ENCODE data around the gene PRDM7. TPM values are rescaled to one million over a fixed set of nuclear protein-coding genes. Genes with fewer than 3 reads are reported as not detected.

PRDM7 gene
- total RNA-seq, 4 donors from 2014 or later = not detected

- TF ChIP-seq CTCF (IDR thresholded peaks at IDR 0.05) = no peak
- TF ChIP-seq POLR2A (IDR thresholded peaks at IDR 0.05) = no peak
- DNase-seq (ENCODE audit: low spot score in 2 of 2) = no peak
- peak overlapping the region; percentile 44 for H3K4me3 ChIP-seq (ENCODE audit: low read depth, poor library complexity, severe bottlenecking)
- intact Hi-C loops (cut with DNase I; ENCODE audit: low total_unique reads) = no loop called here
- 0 to 65% methylated on average over 1 to 5 of the region's 7 CpGs for whole genome bisulfite sequencing, 2 donors
These were observed 58.9 kb downstream of the PRDM7 start for GRCh38 chr16:90018297-90018651.

- no peak for DNase-seq (ENCODE audit: low spot score in 2 of 2)
- TF ChIP-seq POLR2A (IDR thresholded peaks at IDR 0.05) (no peak), CTCF (IDR thresholded peaks at IDR 0.05) (no peak)
- intact Hi-C loops (cut with DNase I; ENCODE audit: low total_unique reads) = no loop called here
- no peak overlapping the region for H3K4me3 ChIP-seq (ENCODE audit: low read depth, poor library complexity, severe bottlenecking)
- WGBS, 2 donors = 43 to 54% methylated on average over 9 to 10 of the region's 11 CpGs
These were observed 60.7 kb downstream of the PRDM7 start for GRCh38 chr16:90016339-90016950.

- no peak overlapping the region for H3K4me3 ChIP-seq (ENCODE audit: low read depth, poor library complexity, severe bottlenecking)
- DNase-seq (ENCODE audit: low spot score in 2 of 2) = no peak
- 84 to 86% methylated on average over 19 of the region's 19 CpGs for WGBS, 2 donors
- intact Hi-C loops (cut with DNase I; ENCODE audit: low total_unique reads) = no loop called here
- TF ChIP-seq CTCF (IDR thresholded peaks at IDR 0.05) = no peak
- TF ChIP-seq POLR2A (IDR thresholded peaks at IDR 0.05) = no peak
These were observed 61.4 kb downstream of the PRDM7 start for GRCh38 chr16:90015586-90016338.

GRCh38 chr16:90012991-90013745, 64.0 kb downstream of the PRDM7 start:
- intact Hi-C loops (cut with DNase I; ENCODE audit: low total_unique reads) = no loop called here
- 74 to 77% methylated on average over 13 of the region's 13 CpGs for WGBS, 2 donors
- DNase-seq (ENCODE audit: low spot score in 2 of 2) = no peak
- H3K4me3 ChIP-seq (ENCODE audit: low read depth, poor library complexity, severe bottlenecking) = no peak overlapping the region
- no peak for TF ChIP-seq POLR2A (IDR thresholded peaks at IDR 0.05)
- TF ChIP-seq CTCF (IDR thresholded peaks at IDR 0.05) = no peak

GRCh38 chr16:90011908-90012501, 65.1 kb downstream of the PRDM7 start:
- intact Hi-C loops (cut with DNase I; ENCODE audit: low total_unique reads) = no loop called here
- no peak for DNase-seq (ENCODE audit: low spot score in 2 of 2)
- WGBS, 2 donors = 82 to 89% methylated on average over 11 to 12 of the region's 12 CpGs
- no peak overlapping the region for H3K4me3 ChIP-seq (ENCODE audit: low read depth, poor library complexity, severe bottlenecking)
- TF ChIP-seq POLR2A (IDR thresholded peaks at IDR 0.05) = no peak
- TF ChIP-seq CTCF (IDR thresholded peaks at IDR 0.05) = no peak
